ENCODE measurements around the gene CLPSL2. TPM values are rescaled to one million over a fixed set of nuclear protein-coding genes. Genes with fewer than 3 reads are reported as not detected.

CLPSL2 gene
- total RNA-seq: not detected

- 3 to 14% methylated on average over 8 to 10 of the region's 56 CpGs for WGBS, 2 donors (ENCODE audit: low coverage in 1 of 2)
- peak within 1 kb of the TSS in 1 of 2 donors; percentile 47 for H3K4me3 ChIP-seq
- H3K9me3 ChIP-seq: no peaks in the 10 kb centered on the region
- H3K4me1 ChIP-seq: peaks cover 0 to 9% (median 5%) of the 10 kb centered on the region in 3 donors
- no peak within 1 kb of the TSS for H3K27ac ChIP-seq
- TF ChIP-seq POLR2A (IDR thresholded peaks at IDR 0.05) (no peak), EP300 (IDR thresholded peaks at IDR 0.05) (no peak), POLR2AphosphoS5 (IDR thresholded peaks at IDR 0.05) (no peak), CTCF (IDR thresholded peaks at IDR 0.05) (no peak)
- H3K36me3 ChIP-seq: no peaks in the 10 kb centered on the region
- no peak for ATAC-seq
- peaks cover 82% of the 10 kb centered on the region for H3K27me3 ChIP-seq
Observed at GRCh38 chr6:35776364-35777215, at the start of gene CLPSL2. Gene CLPSL2, plus strand, starts transcription at chr6:35776598. Its CDS starts 21 bp downstream, at chr6:35776619.

- H3K4me3 ChIP-seq: peak overlapping the region; percentile 29 to 63
- peaks cover 42 to 93% (median 69%) of the 10 kb centered on the region in 3 donors for H3K4me1 ChIP-seq
- no peaks in the 10 kb centered on the region for H3K9me3 ChIP-seq
- no peaks in the 10 kb centered on the region for H3K36me3 ChIP-seq
- ATAC-seq: peak; percentile 54
- peak overlapping the region; percentile 89 to 100 (median 96) for H3K27ac ChIP-seq
- TF ChIP-seq EP300 (IDR thresholded peaks at IDR 0.05): peak; percentile 11
- peak; percentile 94 for TF ChIP-seq POLR2A (IDR thresholded peaks at IDR 0.05)
- peak in 1 of 4 experiments; percentile 9 for TF ChIP-seq CTCF (IDR thresholded peaks at IDR 0.05)
- peak; percentile 94 for TF ChIP-seq POLR2AphosphoS5 (IDR thresholded peaks at IDR 0.05)
- WGBS, 2 donors (ENCODE audit: low coverage in 1 of 2): 10% methylated on average over 5 of the region's 29 CpGs; no CpG with 5 or more reads in 1 of the 2 donors
- H3K27me3 ChIP-seq: no peaks in the 10 kb centered on the region
Observed at GRCh38 chr6:35727231-35727934, 49.0 kb upstream of the CLPSL2 start.

- WGBS, 2 donors (ENCODE audit: low coverage in 1 of 2): no CpG with 5 or more reads among the region's 57 CpGs
- no peaks in the 10 kb centered on the region for H3K36me3 ChIP-seq
- H3K4me3 ChIP-seq: peak overlapping the region; percentile 29 to 63
- peak; percentile 70 for ATAC-seq
- H3K27ac ChIP-seq: peak overlapping the region; percentile 89 to 100 (median 96)
- TF ChIP-seq CTCF (IDR thresholded peaks at IDR 0.05) (peak in 2 of 4 experiments; percentile 23 to 50), POLR2A (IDR thresholded peaks at IDR 0.05) (peak; percentile 4 to 65), POLR2AphosphoS5 (IDR thresholded peaks at IDR 0.05) (peak; percentile 99), EP300 (IDR thresholded peaks at IDR 0.05) (peak; percentile 97)
- no peaks in the 10 kb centered on the region for H3K9me3 ChIP-seq
- no peaks in the 10 kb centered on the region for H3K27me3 ChIP-seq
- H3K4me1 ChIP-seq: peaks cover 48 to 93% (median 71%) of the 10 kb centered on the region in 3 donors
Observed at GRCh38 chr6:35727935-35728682, 48.3 kb upstream of the CLPSL2 start.

- TF ChIP-seq CTCF (IDR thresholded peaks at IDR 0.05) (no peak), POLR2A (IDR thresholded peaks at IDR 0.05) (peak in 1 of 2 donors; percentile 30), POLR2AphosphoS5 (IDR thresholded peaks at IDR 0.05) (peak; percentile 81)
- peak overlapping the region in 1 of 2 donors; percentile 63 for H3K4me3 ChIP-seq
- H3K27me3 ChIP-seq: no peaks in the 10 kb centered on the region
- WGBS, 2 donors (ENCODE audit: low coverage in 1 of 2): 69 to 70% methylated on average over 2 to 5 of the region's 12 CpGs
- H3K27ac ChIP-seq: peak overlapping the region; percentile 89 to 100 (median 96)
- ATAC-seq: no peak
- no peaks in the 10 kb centered on the region for H3K36me3 ChIP-seq
- no peaks in the 10 kb centered on the region for H3K9me3 ChIP-seq
- peaks cover 46 to 93% (median 75%) of the 10 kb centered on the region in 3 donors for H3K4me1 ChIP-seq
Observed at GRCh38 chr6:35728683-35729678, 47.4 kb upstream of the CLPSL2 start.
